ENCODE results near the gene EDA2R.

Gene EDA2R

GRCh38 chrX:66638591-66639500 lies at the start of gene EDA2R:
Gene EDA2R (minus strand): TSS chrX:66639078. CDS start chrX:66616020, 23,058 bp downstream.
- no peak for DNase-seq

GRCh38 chrX:66684196-66684595 lies 45.3 kb upstream of the EDA2R start:
- no peak for DNase-seq

- DNase-seq = no peak
Observed at GRCh38 chrX:66680451-66680850, 41.6 kb upstream of the EDA2R start.

GRCh38 chrX:66677430-66677829 lies 38.6 kb upstream of the EDA2R start:
- no peak for DNase-seq

GRCh38 chrX:66676990-66677389 lies 38.1 kb upstream of the EDA2R start:
- DNase-seq = no peak

- DNase-seq = no peak
Observed at GRCh38 chrX:66676413-66676812, 37.5 kb upstream of the EDA2R start.

GRCh38 chrX:66675541-66675940 lies 36.7 kb upstream of the EDA2R start:
- no peak for DNase-seq

GRCh38 chrX:66674506-66674905 lies 35.6 kb upstream of the EDA2R start:
- no peak for DNase-seq

- DNase-seq = no peak
Observed at GRCh38 chrX:66672106-66672505, 33.2 kb upstream of the EDA2R start.

- no peak for DNase-seq
Observed at GRCh38 chrX:66654411-66654810, 15.5 kb upstream of the EDA2R start.

GRCh38 chrX:66635360-66635759 lies 3.5 kb downstream of the EDA2R start:
- no peak for DNase-seq

GRCh38 chrX:66634272-66634671 lies 4.6 kb downstream of the EDA2R start:
- no peak for DNase-seq

- no peak for DNase-seq
Observed at GRCh38 chrX:66633541-66633940, 5.3 kb downstream of the EDA2R start.

GRCh38 chrX:66632981-66633380 lies 5.9 kb downstream of the EDA2R start:
- no peak for DNase-seq

- no peak for DNase-seq
Observed at GRCh38 chrX:66632473-66632872, 6.4 kb downstream of the EDA2R start.

GRCh38 chrX:66625525-66625924 lies 13.4 kb downstream of the EDA2R start:
- DNase-seq = no peak

- no peak for DNase-seq
Observed at GRCh38 chrX:66622209-66622608, 16.7 kb downstream of the EDA2R start.

- no peak for DNase-seq
Observed at GRCh38 chrX:66616944-66617343, 21.9 kb downstream of the EDA2R start.

GRCh38 chrX:66602381-66602938 lies 36.4 kb downstream of the EDA2R start:
- no peak for DNase-seq

- no peak for DNase-seq
Observed at GRCh38 chrX:66601522-66601921, 37.4 kb downstream of the EDA2R start.

- DNase-seq = no peak
Observed at GRCh38 chrX:66579219-66579618, 59.7 kb downstream of the EDA2R start.

- DNase-seq = no peak
Observed at GRCh38 chrX:66553973-66554372, 84.9 kb downstream of the EDA2R start.

GRCh38 chrX:66547847-66548369 lies 91.0 kb downstream of the EDA2R start:
- no peak for DNase-seq

All from NCI-H2029 (cell line).